GM12891 (cell line): ENCODE data around the gene ZNF541.

ENCODE experiments used
- POLR2A ChIP-seq: IDR thresholded peaks from 2 replicates; pipeline ENCODE4 v1.6.1; 2011; ENCODE audit warnings: low read depth, low read length, control low read depth
- POLR2AphosphoS5 ChIP-seq: IDR thresholded peaks from 2 replicates; pipeline ENCODE4 v1.6.1; 2011; ENCODE audit warnings: low read depth, low read length, control low read depth
- POU2F2 ChIP-seq: IDR thresholded peaks from 2 replicates; pipeline ENCODE4 v1.6.1; 2011; ENCODE audit warnings: low read depth, mild to moderate bottlenecking, control low read depth, low read length, moderate library complexity
- SPI1 ChIP-seq: IDR thresholded peaks from 2 replicates; pipeline ENCODE4 v1.6.1; 2011; ENCODE audit warnings: low read depth, low read length, control low read depth
- TAF1 ChIP-seq: IDR thresholded peaks from 2 replicates; pipeline ENCODE4 v1.6.1; 2011; ENCODE audit warnings: low read depth, low read length, control low read depth

DNA sequence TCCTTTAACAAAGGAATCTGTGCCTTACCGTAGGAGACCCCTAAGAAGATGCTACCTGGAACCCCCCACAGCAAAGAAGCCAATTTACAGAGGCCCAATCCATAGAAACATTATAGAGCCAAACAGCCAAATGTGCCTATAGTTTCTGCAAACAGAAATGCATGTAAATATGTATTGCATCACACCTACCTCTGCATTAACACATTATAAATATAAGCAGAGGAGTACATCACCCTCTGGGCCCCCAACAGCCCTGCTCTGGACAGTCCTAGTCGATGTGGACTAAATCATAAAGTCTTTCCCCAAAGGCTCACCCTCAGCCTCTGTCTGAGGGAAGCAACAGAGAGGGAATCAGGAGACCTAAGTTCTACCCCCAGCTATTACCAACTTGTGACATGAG is 25.7 kb downstream of the ZNF541 start:
- TF ChIP-seq POLR2AphosphoS5 (no peak), POLR2A (no peak), POU2F2 (no peak), TAF1 (no peak), SPI1 (no peak)
